ENCODE data around the gene HIPK3.

- TF ChIP-seq, protein P1, sequence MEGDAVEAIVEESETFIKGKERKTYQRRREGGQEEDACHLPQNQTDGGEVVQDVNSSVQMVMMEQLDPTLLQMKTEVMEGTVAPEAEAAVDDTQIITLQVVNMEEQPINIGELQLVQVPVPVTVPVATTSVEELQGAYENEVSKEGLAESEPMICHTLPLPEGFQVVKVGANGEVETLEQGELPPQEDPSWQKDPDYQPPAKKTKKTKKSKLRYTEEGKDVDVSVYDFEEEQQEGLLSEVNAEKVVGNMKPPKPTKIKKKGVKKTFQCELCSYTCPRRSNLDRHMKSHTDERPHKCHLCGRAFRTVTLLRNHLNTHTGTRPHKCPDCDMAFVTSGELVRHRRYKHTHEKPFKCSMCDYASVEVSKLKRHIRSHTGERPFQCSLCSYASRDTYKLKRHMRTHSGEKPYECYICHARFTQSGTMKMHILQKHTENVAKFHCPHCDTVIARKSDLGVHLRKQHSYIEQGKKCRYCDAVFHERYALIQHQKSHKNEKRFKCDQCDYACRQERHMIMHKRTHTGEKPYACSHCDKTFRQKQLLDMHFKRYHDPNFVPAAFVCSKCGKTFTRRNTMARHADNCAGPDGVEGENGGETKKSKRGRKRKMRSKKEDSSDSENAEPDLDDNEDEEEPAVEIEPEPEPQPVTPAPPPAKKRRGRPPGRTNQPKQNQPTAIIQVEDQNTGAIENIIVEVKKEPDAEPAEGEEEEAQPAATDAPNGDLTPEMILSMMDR (IDR thresholded peaks at IDR 0.05; ENCODE audit: low read depth, low read length, poor library complexity, severe bottlenecking): no peak
- no peak for TF ChIP-seq EZH2phosphoT487 (IDR thresholded peaks at IDR 0.05; ENCODE audit: borderline replicate concordance, low read length)
These were observed 66.2 kb downstream of the HIPK3 start for GRCh38 chr11:33323421-33323820.

Data from DOHH2 (cell line).